Keratinocyte (primary cell): ENCODE measurements around the gene RAB21. TPM values are rescaled to one million over a fixed set of nuclear protein-coding genes. Genes with fewer than 3 reads are reported as not detected.
"Not testable (repeated sequence)": the region's sequence is repeated elsewhere in the genome, so short reads cannot be mapped to it uniquely, and the experiment has no call there.

Experiments
- DNase-seq: peaks from one replicate; pipeline ENCODE4 v3.0.0-alpha.2; 2011; ENCODE audit warnings: low read depth, missing footprints, low spot score
- FAIRE-seq: peaks from 2 replicates; lab custom pipeline; 2011; peaks lifted over from hg19 to GRCh38; lab: Jason Lieb, UNC
- H2AFZ ChIP-seq: 2 replicates; pipeline ENCODE4 v1.6.0; 2012; ENCODE audit warnings: low read length, control low read depth, inconsistent platforms; ENCODE audit not compliant: control insufficient read depth
- H3K27ac ChIP-seq: 2 replicates; pipeline ENCODE4 v1.5.1; 2011; ENCODE audit warnings: low read length; ENCODE audit not compliant: control insufficient read depth, insufficient read depth
- H3K27me3 ChIP-seq: 3 replicates; pipeline ENCODE4 v1.6.0; 2011; ENCODE audit warnings: low read length; ENCODE audit not compliant: control insufficient read depth, insufficient read depth; ENCODE audit errors: extremely low read depth
- H3K36me3 ChIP-seq, 2 experiments: 2 replicates in 1 of 2; 3 replicates in 1 of 2; pipeline ENCODE4 v1.5.1; 2011; ENCODE audit warnings: low read length in 2 of 2, mild to moderate bottlenecking in 1 of 2; ENCODE audit not compliant: control insufficient read depth in 2 of 2, insufficient read depth in 2 of 2; ENCODE audit errors: extremely low read depth in 1 of 2
- H3K4me1 ChIP-seq: 3 replicates; pipeline ENCODE4 v1.5.1; 2011; ENCODE audit warnings: low read length; ENCODE audit not compliant: control insufficient read depth, insufficient read depth; ENCODE audit errors: extremely low read depth
- H3K4me2 ChIP-seq: 3 replicates; pipeline ENCODE4 v1.6.0; 2011; ENCODE audit warnings: low read depth, low read length; ENCODE audit not compliant: control insufficient read depth, insufficient read depth; ENCODE audit errors: extremely low read depth
- H3K4me3 ChIP-seq, 3 experiments: fragments of 200-600 bp in 1 of 3; sonication (generic) in 1 of 3; 2 replicates in 2 of 3; 3 replicates in 1 of 3; pipeline ENCODE4 v1.5.1; 2011 to 2016; ENCODE audit warnings: low read length in 3 of 3, mild to moderate bottlenecking in 3 of 3, control low read depth in 2 of 3, inconsistent platforms in 1 of 3, low read depth in 1 of 3, mixed read lengths in 1 of 3, mixed run types in 1 of 3, moderate library complexity in 1 of 3; ENCODE audit not compliant: control insufficient read depth in 2 of 3, insufficient read depth in 2 of 3; ENCODE audit errors: extremely low read depth in 1 of 3
- H3K79me2 ChIP-seq: 2 replicates; pipeline ENCODE4 v1.6.0; 2012; ENCODE audit warnings: low read length; ENCODE audit not compliant: control insufficient read depth, insufficient read depth
- H3K9ac ChIP-seq: 3 replicates; pipeline ENCODE4 v1.6.0; 2011; ENCODE audit warnings: low read length; ENCODE audit not compliant: control insufficient read depth, insufficient read depth; ENCODE audit errors: extremely low read depth
- H3K9me1 ChIP-seq: 3 replicates; pipeline ENCODE4 v1.6.0; 2011; ENCODE audit warnings: low read length; ENCODE audit not compliant: control insufficient read depth, insufficient read depth; ENCODE audit errors: extremely low read depth
- H3K9me3 ChIP-seq: 2 replicates; pipeline ENCODE4 v1.5.1; 2012; ENCODE audit warnings: low read depth, low read length; ENCODE audit not compliant: control insufficient read depth
- H4K20me1 ChIP-seq: 3 replicates; pipeline ENCODE4 v1.6.0; 2011; ENCODE audit warnings: low read length; ENCODE audit not compliant: control insufficient read depth, insufficient read depth; ENCODE audit errors: extremely low read depth
- EZH2 ChIP-seq: IDR thresholded peaks from one replicate; pipeline ENCODE4 v1.6.1; 2012; ENCODE audit warnings: inconsistent platforms, mild to moderate bottlenecking, low read length, moderate library complexity
- dilution Hi-C: fragments of 300-500 bp; cut with MboI; formaldehyde crosslinking; loops from one replicate; pipeline ENCODE4 v1.7.0; 2020; ENCODE audit warnings: low sequenced_read_pairs; ENCODE audit not compliant: extremely low pct_ligation_motif_present
- polyA plus RNA-seq, 5 experiments: library from polyadenylated mRNA; depleted of rRNA in 3 of 5; stranded (reverse) in 3 of 5; stranded (forward) in 1 of 5; unstranded in 1 of 5; fragments of >200 nt; gene quantifications; 1 replicate in 1 of 5; 2 replicates in 3 of 5; 3 replicates in 1 of 5; pipeline versions ENCODE4 v1.2.1 to v1.2.3, GENCODE V29; 2011 to 2012; ENCODE audit warnings: missing spikeins in 2 of 5, low read depth in 1 of 5, low replicate concordance in 1 of 5
- TF ChIP-seq, protein P1 (sequence below), 3 experiments: IDR thresholded peaks in 1 of 3; conservative IDR thresholded peaks in 1 of 3; optimal IDR thresholded peaks in 1 of 3; 2 replicates in 2 of 3; 3 replicates in 1 of 3; pipeline versions ENCODE3 to v1.5.1; 2011; ENCODE audit warnings: low read length in 3 of 3, mild to moderate bottlenecking in 3 of 3, moderate library complexity in 2 of 3, control low read depth in 1 of 3, inconsistent platforms in 1 of 3; ENCODE audit not compliant: insufficient read depth in 2 of 3; ENCODE audit errors: extremely low read depth in 1 of 3

RAB21 gene
- polyA plus RNA-seq, 1 donor (not counting 4 experiments of a cell fraction or from before 2014, with no cell fraction given) = 21.9 TPM

DNA sequence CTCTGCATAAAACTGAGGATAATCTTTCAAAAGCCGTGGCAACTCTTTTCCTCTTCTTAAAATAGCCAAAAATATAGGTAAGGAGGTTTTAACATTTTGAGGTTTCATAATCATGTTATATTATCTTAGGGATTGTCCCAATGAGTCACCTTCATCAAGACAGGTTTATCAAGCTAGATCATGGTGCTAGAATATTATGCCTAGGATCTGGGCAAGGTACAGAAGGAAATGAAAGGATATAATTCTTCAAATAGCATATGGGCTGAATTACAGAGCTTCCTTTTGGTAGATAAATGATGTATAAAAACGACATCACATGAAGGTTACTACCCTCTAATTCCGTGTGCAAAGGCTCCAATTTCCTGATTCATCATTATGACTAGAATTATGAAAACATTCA, 56.3 kb downstream of the RAB21 start:
- dilution Hi-C loops = no loop called here
- no peaks in the 10 kb centered on the region for H3K36me3 ChIP-seq
- no peak overlapping the region for H3K4me2 ChIP-seq
- no peaks in the 10 kb centered on the region for H3K9me1 ChIP-seq
- no peak for DNase-seq
- H4K20me1 ChIP-seq = no peaks in the 10 kb centered on the region
- H3K9ac ChIP-seq = no peak overlapping the region
- no peaks in the 10 kb centered on the region for H3K79me2 ChIP-seq
- no peak for FAIRE-seq
- H3K27me3 ChIP-seq = no peaks in the 10 kb centered on the region
- H3K4me1 ChIP-seq = no peaks in the 10 kb centered on the region
- no peak for TF ChIP-seq EZH2
- TF ChIP-seq, protein P1, sequence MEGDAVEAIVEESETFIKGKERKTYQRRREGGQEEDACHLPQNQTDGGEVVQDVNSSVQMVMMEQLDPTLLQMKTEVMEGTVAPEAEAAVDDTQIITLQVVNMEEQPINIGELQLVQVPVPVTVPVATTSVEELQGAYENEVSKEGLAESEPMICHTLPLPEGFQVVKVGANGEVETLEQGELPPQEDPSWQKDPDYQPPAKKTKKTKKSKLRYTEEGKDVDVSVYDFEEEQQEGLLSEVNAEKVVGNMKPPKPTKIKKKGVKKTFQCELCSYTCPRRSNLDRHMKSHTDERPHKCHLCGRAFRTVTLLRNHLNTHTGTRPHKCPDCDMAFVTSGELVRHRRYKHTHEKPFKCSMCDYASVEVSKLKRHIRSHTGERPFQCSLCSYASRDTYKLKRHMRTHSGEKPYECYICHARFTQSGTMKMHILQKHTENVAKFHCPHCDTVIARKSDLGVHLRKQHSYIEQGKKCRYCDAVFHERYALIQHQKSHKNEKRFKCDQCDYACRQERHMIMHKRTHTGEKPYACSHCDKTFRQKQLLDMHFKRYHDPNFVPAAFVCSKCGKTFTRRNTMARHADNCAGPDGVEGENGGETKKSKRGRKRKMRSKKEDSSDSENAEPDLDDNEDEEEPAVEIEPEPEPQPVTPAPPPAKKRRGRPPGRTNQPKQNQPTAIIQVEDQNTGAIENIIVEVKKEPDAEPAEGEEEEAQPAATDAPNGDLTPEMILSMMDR (optimal IDR thresholded peaks at IDR 0.05 in 1 of 3, IDR thresholded peaks at IDR 0.05 in 1 of 3, conservative IDR thresholded peaks at IDR 0.05 in 1 of 3; ENCODE audit: extremely low read depth in 1 of 3, insufficient read depth in 2 of 3, low read length in 3 of 3) = no peak
- H2AFZ ChIP-seq = no peak overlapping the region
- H3K4me3 ChIP-seq = no peak overlapping the region
- no peaks in the 10 kb centered on the region for H3K9me3 ChIP-seq
- no peak overlapping the region for H3K27ac ChIP-seq

DNA sequence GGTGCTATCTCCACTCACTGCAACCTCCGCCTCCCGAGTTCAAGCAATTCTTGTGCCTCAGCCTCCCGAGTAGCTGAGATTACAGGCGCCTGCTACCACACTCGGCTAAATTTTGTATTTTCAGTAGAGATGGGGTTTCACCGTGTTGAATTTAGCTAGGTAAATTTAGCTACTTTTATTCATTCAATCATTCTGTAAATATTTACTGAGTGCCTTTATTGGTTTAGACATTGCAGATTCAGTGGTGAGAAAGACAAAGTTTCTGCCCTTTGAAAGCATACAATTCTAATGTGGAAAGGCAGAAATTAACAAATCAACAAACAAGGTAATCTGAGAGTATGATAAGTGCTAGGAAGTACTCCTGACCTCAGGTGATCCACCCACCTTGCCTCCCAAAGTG, 60.6 kb downstream of the RAB21 start:
- H3K36me3 ChIP-seq, FAIRE-seq, H4K20me1 ChIP-seq, H3K79me2 ChIP-seq, H3K4me2 ChIP-seq, H3K27me3 ChIP-seq, H3K4me1 ChIP-seq, H3K9ac ChIP-seq, dilution Hi-C loops, H3K9me1 ChIP-seq, H3K9me3 ChIP-seq, DNase-seq, H3K27ac ChIP-seq, H2AFZ ChIP-seq, H3K4me3 ChIP-seq: not testable (repeated sequence)

DNA sequence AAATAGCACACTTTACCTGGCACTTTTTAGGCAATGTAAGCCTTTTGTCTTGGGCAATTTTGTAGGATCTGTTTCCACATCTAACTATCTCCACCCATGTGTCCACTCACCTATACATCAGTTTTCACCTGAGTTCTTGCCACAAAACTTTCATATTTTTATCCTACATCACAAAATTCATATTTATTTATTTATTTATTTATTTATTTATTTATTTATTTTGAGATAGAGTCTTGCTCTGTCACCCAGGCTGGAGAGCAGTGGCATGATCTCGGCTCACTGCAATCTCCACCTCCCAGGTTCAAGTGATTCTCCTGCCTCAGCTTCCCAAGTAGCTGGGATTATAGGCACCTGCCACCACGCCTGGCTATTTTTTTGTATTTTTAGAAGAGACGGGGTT, 67.4 kb downstream of the RAB21 start:
- H3K9ac ChIP-seq, H3K27ac ChIP-seq, DNase-seq, H3K9me3 ChIP-seq, H3K4me3 ChIP-seq, dilution Hi-C loops, H3K4me2 ChIP-seq, H3K27me3 ChIP-seq, FAIRE-seq, H3K4me1 ChIP-seq, H4K20me1 ChIP-seq, H3K9me1 ChIP-seq, H2AFZ ChIP-seq, H3K79me2 ChIP-seq, H3K36me3 ChIP-seq: not testable (repeated sequence)
